HG02798 (cell line): ENCODE results near the gene ARSB.
"Not testable (repeated sequence)": the region's sequence is repeated elsewhere in the genome, so short reads cannot be mapped to it uniquely, and the experiment has no call there.

Experiments
- ATAC-seq: cut with Tn5 transposase; IDR thresholded peaks from one replicate; pipeline ENCODE4 v1.9.1; 2021; ENCODE audit warnings: mild to moderate bottlenecking; ENCODE audit not compliant: unreplicated experiment, poor library complexity

The ARSB gene

DNA sequence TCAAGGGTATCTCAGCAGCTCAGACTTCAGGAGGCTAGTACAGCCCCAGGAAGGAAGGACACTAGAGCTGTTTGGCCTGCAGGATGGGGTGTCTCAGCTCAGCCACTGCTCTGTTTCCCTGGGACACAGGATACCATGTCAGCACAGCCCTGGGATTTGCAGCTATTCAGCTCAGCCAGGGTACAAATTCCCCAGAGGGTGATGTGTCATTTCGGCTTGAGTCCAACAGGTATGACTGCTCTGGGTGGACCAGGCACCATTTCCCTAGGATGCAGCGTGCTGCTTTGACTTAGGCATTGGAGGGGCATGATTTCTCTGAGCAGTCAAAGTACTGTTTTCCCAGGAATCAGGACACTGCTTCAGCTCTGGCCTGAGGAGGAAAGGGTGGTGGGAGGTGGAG lies 130.1 kb downstream of the ARSB start:
- no peak for ATAC-seq

DNA sequence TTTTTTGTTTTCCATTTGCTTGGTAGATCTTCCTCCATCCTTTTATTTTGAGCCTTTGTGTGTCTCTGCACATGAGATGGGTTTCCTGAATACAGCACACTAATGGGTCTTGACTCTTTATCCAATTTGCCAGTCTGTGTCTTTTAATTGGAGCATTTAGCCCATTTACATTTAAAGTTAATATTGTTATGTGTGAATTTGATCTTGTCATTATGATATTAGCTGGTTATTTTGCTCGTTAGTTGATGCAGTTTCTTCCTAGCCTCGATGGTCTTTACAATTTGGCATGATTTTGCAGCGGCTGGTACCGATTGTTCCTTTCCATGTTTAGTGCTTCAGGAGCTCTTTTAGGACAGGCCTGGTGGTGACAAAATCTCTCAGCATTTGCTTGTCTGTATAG lies 133.2 kb downstream of the ARSB start:
- not testable (repeated sequence) for ATAC-seq

DNA sequence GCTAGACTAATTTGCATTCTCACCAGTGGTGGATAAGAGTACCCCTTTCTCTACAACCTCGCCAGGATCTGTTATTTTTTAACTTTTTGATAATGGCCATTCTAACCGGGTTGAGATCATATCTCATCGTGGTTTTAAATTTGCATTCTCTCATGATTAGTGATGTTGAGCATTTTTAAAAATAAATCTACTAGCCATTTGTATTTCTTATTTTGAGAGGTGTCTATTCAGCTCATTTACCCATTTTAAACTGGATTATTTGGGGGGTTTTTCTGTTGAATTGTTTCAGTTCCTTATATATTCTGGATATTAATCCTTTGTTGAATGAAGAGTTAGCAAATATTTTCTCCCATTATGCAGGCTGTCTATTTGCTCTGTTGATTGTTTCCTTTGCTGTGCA lies 139.6 kb downstream of the ARSB start:
- no peak for ATAC-seq

DNA sequence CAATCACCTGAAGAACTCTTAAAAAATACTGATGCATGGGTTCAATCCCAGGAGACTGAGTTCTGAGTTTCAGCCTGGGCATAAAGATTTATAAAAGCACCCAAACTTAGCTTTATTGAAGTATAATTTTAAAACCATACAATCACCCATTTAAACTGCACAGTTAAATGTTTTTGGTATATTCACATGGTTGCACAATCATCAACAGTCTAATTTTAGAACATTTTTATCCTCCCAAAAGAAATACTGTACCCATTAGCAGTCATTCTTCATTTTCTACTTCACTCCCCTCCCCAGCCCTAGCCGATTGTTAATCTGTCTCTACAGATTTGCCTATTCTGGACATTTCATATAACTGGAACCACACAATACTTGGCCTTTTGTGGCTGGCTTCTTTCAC lies 141.7 kb downstream of the ARSB start:
- no peak for ATAC-seq

DNA sequence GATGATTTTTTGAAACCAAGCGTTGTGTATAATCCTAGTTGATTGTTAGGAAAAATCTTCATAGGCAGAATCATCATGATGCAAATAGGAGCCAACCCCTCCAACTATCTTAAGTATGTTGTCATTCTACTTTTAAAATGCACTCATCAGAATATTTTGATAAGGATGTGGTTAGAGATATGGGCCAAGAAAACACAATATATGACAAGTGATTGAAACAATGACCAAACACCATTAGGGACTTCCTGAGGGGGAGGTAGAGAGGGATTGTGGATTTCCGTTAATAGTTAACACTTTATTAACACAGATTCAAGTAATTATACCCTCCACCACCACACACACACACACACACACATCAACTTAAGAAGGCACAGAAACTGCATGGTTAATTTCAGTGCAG lies 143.3 kb downstream of the ARSB start:
- no peak for ATAC-seq

DNA sequence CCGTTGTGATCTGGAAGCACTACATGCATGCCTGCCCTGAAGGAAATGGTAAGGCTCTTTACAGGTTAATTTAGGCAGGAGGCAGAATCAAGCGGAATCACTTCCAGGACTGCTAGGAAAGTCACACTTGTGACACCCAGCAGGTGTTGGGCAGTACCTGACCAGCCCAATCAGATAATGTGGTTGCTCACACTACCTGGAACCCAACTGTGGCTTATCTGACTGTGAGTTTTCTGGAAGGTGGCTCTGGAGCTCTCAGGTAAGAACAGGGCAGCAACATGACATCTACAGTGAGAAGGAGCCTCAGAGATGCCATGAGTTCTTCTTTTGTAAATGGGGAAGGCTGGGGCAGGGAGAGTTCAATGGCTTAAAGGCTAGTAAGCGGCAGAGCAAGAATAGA lies 146.4 kb downstream of the ARSB start:
- no peak for ATAC-seq

DNA sequence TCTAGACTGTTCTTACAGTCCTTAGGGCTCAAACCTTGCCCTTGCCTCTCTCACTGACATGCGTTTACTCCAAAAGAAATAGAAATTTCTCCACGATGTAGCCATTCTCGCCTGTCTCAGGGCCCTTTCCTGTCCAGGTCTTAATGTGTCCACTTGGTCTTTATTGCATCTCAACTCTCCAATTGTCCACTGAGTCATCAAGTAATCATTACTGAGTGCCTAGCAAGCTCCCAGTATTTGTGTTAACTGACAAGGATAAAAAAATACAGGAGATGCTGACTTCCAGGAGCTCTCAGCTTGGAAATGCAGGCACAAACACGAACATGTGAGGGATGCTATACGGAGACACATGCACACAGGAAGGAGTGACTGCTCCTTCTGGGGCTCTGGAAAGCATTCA lies 147.3 kb downstream of the ARSB start:
- ATAC-seq = no peak

DNA sequence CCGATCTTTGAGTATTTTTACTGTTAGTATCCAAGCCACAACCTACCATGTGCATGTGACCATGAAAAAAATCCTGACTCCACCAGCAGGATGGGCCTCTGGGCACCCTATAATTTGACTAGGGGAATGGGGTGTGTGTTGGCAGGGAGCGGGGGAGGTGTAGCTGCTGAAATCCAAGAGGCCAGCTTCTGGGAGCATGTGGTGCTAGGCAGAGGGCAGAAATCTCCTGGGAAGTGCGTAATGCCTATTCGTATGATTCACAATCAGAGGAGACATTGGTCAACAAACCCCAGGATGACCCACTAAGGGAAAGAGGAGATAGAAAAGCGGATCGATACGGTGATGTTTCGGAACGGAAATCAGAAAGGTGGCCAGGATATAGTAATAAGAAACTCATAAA lies 149.9 kb downstream of the ARSB start:
- no peak for ATAC-seq

DNA sequence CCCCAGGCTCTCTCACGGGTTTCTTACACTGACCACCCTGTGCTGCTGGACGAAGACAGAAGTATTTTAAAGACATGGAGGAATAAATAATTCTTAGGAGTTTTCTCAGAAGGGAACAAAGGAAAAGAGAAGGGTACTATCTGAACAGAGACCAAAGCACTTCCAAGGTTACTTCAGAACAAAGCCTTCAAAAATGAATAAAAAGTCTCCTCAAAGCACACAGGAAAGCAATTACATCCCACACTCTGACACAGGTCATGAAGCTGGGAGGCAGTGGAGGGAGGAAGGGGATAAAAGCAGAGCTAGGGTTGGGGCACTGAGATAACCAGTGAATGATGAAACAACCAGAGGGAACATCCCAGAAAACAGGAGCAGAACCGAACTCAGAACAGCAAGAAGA lies 151.8 kb downstream of the ARSB start:
- no peak for ATAC-seq

DNA sequence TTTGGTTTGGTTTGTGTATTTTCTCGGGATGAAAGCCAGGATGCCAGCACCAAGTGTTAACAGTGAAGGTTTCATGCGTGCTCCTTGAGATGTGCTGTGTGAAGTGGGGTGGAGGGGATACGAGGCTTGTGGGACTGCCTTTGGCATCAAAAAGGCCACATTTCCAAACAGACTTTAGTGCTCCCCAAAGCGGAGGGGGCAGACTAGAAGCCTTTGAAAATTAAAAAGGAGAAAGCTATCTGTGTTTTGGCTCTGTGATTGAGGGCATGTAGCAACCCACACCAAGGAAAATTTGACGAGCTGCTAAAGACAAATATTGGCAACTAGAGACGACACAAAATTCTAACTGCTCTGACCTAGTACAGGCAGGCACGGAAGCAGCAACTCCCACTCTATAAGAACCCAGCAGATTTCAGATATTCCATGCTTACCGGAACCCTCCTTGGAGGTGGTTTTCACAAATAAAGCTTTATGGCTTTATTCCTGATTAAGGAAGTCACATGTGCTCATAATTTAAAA lies 154.5 kb downstream of the ARSB start:
- ATAC-seq = no peak

DNA sequence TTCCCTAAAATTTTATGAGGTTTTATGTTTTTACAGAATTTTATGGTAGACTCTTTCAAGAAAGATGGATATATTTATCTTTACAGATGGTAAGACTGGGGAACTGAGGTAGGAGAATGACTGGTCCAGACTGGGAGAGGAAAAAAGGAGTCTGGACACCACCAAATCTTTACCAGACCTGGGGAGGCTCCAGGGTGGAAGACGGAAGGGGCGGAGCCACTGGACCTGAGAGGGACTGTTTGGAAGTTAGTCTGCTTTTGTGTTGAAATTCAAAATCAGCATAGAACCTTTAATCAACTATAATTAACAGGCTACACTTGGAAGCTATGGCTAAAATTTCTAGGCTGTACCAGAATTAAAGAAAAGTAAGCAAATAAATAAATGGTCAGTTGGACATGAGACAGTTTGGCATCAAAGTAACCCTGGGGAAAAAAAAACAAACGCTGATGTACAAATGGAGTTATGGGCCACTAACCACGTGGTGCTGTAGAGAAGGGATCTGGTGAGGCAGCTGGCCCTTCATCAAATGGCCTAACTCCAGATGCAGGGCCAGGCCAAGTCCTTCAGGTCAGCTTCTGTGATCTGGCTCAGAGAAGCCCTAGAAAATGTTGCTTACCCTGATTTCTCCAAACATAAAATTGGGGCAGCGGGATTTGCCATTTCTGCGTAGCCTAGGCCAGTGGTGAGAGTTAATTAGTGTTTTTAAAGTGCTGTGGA lies 155.1 kb downstream of the ARSB start:
- ATAC-seq = no peak

DNA sequence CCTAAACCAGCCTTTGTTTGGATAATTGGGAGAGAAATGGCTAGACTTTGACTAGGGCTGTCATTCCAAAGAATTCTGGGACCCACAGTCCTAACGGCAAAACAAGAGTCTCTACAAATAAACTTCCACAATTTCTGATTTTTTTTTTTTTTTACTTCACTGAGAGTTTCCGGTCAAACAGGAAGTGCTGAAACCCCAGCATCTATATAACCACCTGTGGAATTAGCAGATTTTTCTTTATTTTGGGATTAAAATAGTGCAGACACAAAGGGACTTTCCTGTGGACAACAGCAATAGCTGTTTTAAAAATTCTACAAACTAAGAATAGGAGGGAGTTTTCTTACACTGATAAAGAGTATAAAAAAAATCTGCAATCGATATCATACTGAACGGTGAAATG lies 157.4 kb downstream of the ARSB start:
- ATAC-seq = no peak

DNA sequence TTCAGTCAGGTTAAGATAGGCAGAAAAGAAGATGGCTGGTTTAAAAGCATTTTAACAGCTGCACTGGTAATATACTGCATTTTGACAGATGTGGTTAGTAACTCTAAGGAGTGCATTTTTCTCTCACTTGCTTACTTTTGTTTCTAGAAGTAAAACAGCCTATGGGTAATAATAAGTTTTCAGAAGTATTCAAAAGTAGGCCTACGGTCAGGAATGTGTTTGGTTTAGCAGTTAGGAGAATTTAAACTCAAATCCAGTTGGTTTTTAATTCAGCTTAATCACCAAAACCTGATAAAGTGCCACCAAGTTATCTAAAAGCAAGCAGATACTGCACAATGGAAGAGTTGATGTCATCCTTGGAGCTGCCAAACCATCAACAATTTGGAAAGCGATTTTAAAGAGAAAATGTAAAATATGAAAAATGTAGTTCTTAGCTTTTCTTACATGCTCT lies 160.3 kb downstream of the ARSB start:
- no peak for ATAC-seq

DNA sequence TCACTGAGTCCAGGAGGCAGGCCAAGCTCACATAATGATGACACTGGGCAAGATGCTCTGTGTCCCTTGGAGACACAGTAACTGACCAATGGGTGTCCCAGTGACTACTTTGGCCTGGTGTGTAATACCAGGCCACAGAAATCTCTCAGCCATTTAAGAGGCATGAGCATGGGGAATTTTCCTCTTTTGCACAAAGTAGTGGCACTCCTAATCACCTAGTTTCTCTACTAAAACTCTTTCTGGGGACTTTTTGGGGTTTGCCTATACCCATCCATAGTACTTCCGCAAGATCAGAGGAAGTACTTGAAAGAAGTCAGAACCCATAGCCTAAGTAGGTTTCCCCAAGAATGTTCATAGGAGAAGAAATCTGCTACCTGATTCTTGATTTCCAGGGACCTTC lies 161.9 kb downstream of the ARSB start:
- peak; percentile 53 for ATAC-seq

DNA sequence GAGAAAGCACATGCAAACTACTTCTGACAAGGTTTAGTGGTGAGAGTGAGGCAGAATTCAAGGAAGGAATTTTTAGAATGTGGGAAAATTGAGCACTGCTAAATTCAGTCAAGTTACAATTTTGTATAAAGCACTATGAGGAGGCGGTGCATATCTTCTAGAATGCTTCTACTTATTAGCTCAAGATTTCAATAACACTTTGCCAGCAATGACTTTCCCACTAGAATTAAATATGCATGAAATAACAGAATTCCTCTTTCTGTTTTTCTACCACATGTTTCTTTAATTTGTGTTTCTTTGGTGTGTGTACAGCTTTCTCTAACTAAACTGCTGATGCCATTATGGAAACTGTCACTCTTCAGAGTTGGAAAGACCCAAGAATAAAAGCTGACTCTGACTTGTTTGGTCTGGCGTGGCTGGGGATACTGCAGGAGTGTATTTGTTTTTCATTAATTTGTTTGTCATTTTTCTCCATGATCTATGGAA lies 163.5 kb downstream of the ARSB start:
- ATAC-seq = no peak

DNA sequence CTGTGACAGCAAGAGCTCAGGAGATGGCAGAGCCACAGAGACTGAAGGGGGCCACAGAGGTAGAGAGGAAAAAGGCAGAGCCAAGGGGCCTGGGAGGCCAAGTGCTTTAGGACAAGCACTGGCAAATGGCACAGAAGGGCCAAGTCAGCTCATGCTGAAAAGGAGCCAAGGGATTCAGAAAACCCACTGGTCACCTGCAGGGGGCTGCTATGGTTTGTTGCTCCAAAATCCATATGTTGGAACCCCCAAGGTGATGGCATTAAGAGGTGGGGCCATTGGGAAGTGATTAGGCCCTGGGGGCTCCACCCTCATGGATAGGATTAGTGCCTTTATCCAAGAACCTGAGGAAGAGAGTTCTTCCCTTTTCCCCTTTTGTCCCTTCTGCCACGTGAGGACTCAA lies 165.4 kb downstream of the ARSB start:
- ATAC-seq = no peak

DNA sequence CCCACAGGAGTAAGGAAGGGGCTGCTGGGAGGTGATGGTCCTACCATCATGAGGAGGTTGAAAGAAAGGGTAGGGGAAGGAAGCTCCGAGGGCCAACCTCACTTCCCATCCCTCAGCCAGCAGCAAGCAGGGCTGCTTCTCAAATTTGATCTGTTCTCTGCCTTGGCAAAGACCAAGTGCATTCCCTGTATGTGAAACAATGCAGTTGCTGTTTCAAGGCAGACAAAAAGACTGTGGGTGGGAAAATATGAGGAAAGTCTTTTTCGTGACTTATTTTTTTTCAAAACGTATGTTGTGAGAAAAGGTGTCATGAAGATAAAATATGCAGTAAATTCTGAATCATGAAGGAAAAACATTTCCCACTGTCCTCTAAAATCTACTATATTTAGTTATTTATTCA lies 165.9 kb downstream of the ARSB start:
- ATAC-seq = no peak

DNA sequence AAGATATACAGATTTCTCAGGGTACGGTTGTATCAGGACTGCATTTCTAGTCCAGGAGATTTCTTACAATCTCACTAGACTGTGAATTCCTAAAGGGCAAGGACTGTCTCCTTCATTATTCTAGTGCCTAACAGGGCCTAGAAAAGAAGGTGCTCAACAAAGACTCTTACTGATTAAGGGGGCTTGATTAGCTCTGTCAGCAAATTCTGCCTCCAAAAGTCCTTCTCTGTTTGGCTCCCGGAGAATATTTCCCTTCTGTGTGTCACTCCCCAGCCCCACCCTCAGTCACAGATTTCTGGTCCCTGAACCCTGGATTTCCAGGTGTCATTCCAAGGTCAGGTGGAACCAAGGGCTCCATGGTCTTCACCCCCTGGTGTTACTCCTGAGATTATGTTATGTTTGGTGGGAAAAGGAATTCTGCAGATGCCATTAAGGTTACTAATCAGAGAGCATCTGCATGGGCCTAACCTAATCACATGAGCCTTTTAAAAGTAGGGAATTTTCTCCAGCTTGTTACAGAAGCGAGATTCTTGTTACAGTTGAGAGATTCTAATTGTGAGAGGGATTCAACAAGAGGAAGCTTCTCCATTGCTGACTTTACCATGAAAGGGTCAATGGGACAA lies 168.9 kb downstream of the ARSB start:
- no peak for ATAC-seq

DNA sequence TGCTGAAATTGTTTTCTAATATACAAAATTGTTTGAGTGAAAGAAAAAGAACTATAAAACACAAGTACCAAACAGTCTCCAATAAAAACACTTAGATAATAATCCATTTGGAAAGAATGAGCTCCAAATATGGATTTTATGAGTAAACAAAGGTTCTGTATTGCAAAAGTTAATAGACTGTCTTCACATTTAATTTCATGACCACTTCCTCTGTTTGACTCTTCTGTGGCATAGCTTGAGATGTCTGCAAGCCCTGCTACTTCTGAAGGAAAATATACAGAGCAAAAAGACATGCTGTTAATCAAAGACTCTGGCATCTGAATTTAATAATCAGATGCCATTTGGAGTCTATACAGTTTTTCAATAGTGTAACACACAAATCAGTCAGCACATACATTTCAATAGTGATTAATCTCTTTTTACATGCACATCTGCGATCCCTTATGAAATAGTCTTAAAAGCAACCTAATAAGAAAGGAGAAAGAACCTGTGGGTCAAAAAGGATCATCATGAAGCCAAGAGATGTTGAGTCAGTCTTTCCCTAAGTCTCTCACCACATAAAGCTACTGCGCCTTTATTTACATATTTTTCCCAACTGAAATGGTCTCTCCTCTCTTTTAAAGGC lies 171.1 kb downstream of the ARSB start:
- ATAC-seq = no peak

DNA sequence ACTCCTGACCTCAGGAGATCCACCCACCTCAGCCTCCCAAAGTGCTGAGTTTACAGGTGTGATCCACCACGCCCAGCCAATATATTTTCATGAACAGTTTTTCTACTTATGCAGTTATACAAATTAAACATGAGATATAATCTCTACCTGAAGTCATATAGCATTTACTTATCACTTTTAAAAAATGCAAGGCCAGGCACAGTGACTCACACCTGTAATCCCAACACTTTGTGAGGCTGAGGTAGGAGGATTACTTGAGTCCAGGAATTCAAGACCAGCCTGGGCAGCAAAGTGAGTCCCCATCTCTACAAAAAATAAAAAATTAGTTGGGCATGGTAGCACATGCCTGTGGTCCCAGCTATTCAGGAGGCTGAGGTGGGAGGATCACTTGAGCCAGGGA lies 171.8 kb downstream of the ARSB start:
- ATAC-seq = no peak

DNA sequence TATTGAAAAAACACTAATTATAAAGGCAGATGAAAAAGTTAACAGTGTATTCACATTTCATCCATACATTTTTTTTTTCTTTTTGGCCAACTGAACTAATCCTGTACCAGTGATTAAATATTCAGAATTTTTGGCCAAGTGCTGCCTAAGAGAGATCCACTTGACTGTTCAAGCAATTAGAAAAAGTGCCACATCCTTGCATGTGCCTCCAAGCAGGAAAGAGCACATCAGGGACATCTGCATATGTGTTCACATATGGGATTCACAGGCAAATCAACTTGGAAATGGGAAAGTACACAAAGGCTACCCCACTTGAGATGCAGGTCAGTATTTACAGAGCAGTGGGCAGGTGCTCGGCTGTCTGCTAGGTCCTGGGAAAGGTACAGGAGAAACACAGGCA lies 173.2 kb downstream of the ARSB start:
- no peak for ATAC-seq
